HepG2 (cell line): ENCODE results near the gene UQCR10. TPM values are rescaled to one million over a fixed set of nuclear protein-coding genes. Genes with fewer than 3 reads are reported as not detected.

Experiments
- BRF2 ChIP-seq: sonication (generic); formaldehyde crosslinking; IDR thresholded peaks from 2 replicates; pipeline ENCODE4 v1.8.1; 2022; ENCODE audit warnings: mild to moderate bottlenecking, missing genetic modification reagents
- CBX2 ChIP-seq, 2 experiments: fragments of 200-600 bp in 1 of 2; sonication (generic); formaldehyde crosslinking in 1 of 2; IDR thresholded peaks; 2 replicates each; pipeline versions ENCODE4 v1.7.0 to v1.8.1; 2018 to 2022; ENCODE audit warnings: low read depth in 2 of 2, low read length in 1 of 2, mild to moderate bottlenecking in 1 of 2, missing genetic modification reagents in 1 of 2
- CC2D1A ChIP-seq: sonication (generic); formaldehyde crosslinking; IDR thresholded peaks from 2 replicates; pipeline ENCODE4 v1.8.1; 2023; ENCODE audit warnings: mild to moderate bottlenecking, missing genetic modification reagents
- CENPBD1 ChIP-seq: sonication (generic); formaldehyde crosslinking; IDR thresholded peaks from 2 replicates; pipeline ENCODE4 v1.8.0; 2022; ENCODE audit warnings: missing genetic modification reagents, low read depth, mild to moderate bottlenecking, borderline replicate concordance
- CTCF ChIP-seq: sonication (generic); formaldehyde crosslinking; IDR thresholded peaks from 2 replicates; pipeline ENCODE4 v1.5.0; 2020; ENCODE audit warnings: mild to moderate bottlenecking, missing genetic modification reagents, moderate library complexity
- DPF2 ChIP-seq: sonication (generic); formaldehyde crosslinking; IDR thresholded peaks from 2 replicates; pipeline ENCODE4 v1.4.0; 2020; ENCODE audit warnings: mild to moderate bottlenecking, low read depth, missing genetic modification reagents, borderline replicate concordance
- FOSL2 ChIP-seq: sonication (generic); formaldehyde crosslinking; IDR thresholded peaks from 2 replicates; pipeline ENCODE4 v1.4.0; 2020; ENCODE audit warnings: missing genetic modification reagents
- FOXA3 ChIP-seq: IDR thresholded peaks from 2 replicates; pipeline ENCODE4 v1.6.1; 2016; ENCODE audit warnings: missing genetic modification reagents, missing compliant biosample characterization
- GPN1 ChIP-seq: sonication (generic); formaldehyde crosslinking; IDR thresholded peaks from 2 replicates; pipeline ENCODE4 v1.5.1; 2020; ENCODE audit warnings: missing genetic modification reagents, borderline replicate concordance
- HMG20A ChIP-seq: IDR thresholded peaks from 2 replicates; pipeline ENCODE4 v1.6.1; 2016; ENCODE audit warnings: borderline replicate concordance
- IKZF4 ChIP-seq: sonication (generic); formaldehyde crosslinking; IDR thresholded peaks from 2 replicates; pipeline ENCODE4 v1.5.1; 2020; ENCODE audit warnings: borderline replicate concordance, mild to moderate bottlenecking, low read depth, missing genetic modification reagents; ENCODE audit errors: not compliant biosample characterization
- IRF1 ChIP-seq: sonication (generic); formaldehyde crosslinking; IDR thresholded peaks from 2 replicates; pipeline ENCODE4 v1.4.0; 2020; ENCODE audit warnings: low read depth, mild to moderate bottlenecking, missing genetic modification reagents
- KDM6A ChIP-seq: IDR thresholded peaks from 2 replicates; pipeline ENCODE4 v1.6.1; 2016; ENCODE audit warnings: low read depth
- MAZ ChIP-seq, 2 experiments: sonication (generic) in 1 of 2; formaldehyde crosslinking in 1 of 2; IDR thresholded peaks; 2 replicates each; pipeline versions ENCODE4 v1.5.0 to v1.6.1; 2012 to 2020; ENCODE audit warnings: low read depth in 2 of 2, mild to moderate bottlenecking in 2 of 2, borderline replicate concordance in 1 of 2, improper control_type of control experiment in 1 of 2, low read length in 1 of 2, missing genetic modification reagents in 1 of 2, moderate library complexity in 1 of 2
- NFYB ChIP-seq: sonication (generic); formaldehyde crosslinking; IDR thresholded peaks from 2 replicates; pipeline ENCODE4 v1.4.0; 2020; ENCODE audit warnings: missing genetic modification reagents
- NR1H2 ChIP-seq: sonication (generic); formaldehyde crosslinking; IDR thresholded peaks from 2 replicates; pipeline ENCODE4 v1.8.1; 2022; ENCODE audit warnings: low read depth, missing genetic modification reagents, borderline replicate concordance
- RFXAP ChIP-seq: sonication (generic); formaldehyde crosslinking; IDR thresholded peaks from 2 replicates; pipeline ENCODE4 v1.4.0; 2020; ENCODE audit warnings: missing genetic modification reagents, borderline replicate concordance
- SAP130 ChIP-seq: IDR thresholded peaks from 2 replicates; pipeline ENCODE4 v1.6.1; 2016; ENCODE audit warnings: low read depth
- TEAD3 ChIP-seq: optimal IDR thresholded peaks from 2 replicates; pipeline ENCODE3; 2016; ENCODE audit warnings: borderline replicate concordance
- YEATS4 ChIP-seq: sonication (generic); formaldehyde crosslinking; IDR thresholded peaks from 2 replicates; pipeline ENCODE4 v1.4.0; 2020; ENCODE audit warnings: missing genetic modification reagents, borderline replicate concordance
- ZFP62 ChIP-seq: sonication (generic); formaldehyde crosslinking; IDR thresholded peaks from 2 replicates; pipeline ENCODE4 v1.4.0; 2020; ENCODE audit warnings: missing genetic modification reagents
- ZNF550 ChIP-seq: sonication (generic); formaldehyde crosslinking; IDR thresholded peaks from 2 replicates; pipeline ENCODE4 v1.4.0; 2020; ENCODE audit warnings: mild to moderate bottlenecking, missing genetic modification reagents, borderline replicate concordance
- ZNF572 ChIP-seq: sonication (generic); formaldehyde crosslinking; IDR thresholded peaks from 2 replicates; pipeline ENCODE4 v1.5.1; 2020; ENCODE audit warnings: mild to moderate bottlenecking, missing genetic modification reagents
- ZNF577 ChIP-seq: sonication (generic); formaldehyde crosslinking; IDR thresholded peaks from 2 replicates; pipeline ENCODE4 v1.4.0; 2020; ENCODE audit warnings: mild to moderate bottlenecking, low read depth, missing genetic modification reagents, borderline replicate concordance
- ZNF614 ChIP-seq: IDR thresholded peaks from 2 replicates; pipeline ENCODE4 v1.6.1; 2018; ENCODE audit warnings: missing biosample characterization, missing genetic modification reagents, inconsistent platforms, borderline replicate concordance
- ZNF7 ChIP-seq: IDR thresholded peaks from 2 replicates; pipeline ENCODE4 v1.6.1; 2016; ENCODE audit warnings: missing biosample characterization, missing genetic modification reagents
- ZNF775 ChIP-seq: sonication (generic); formaldehyde crosslinking; IDR thresholded peaks from 2 replicates; pipeline ENCODE4 v1.4.0; 2020; ENCODE audit warnings: missing genetic modification reagents, mild to moderate bottlenecking, moderate library complexity, borderline replicate concordance
- ZNF777 ChIP-seq: sonication (generic); formaldehyde crosslinking; IDR thresholded peaks from 2 replicates; pipeline ENCODE4 v1.4.0; 2020; ENCODE audit warnings: missing genetic modification reagents
- polyA plus RNA-seq, 8 experiments: library from polyadenylated mRNA; depleted of rRNA in 3 of 8; stranded (reverse) in 7 of 8; unstranded in 1 of 8; fragments of >200 nt; fragmentation: Illumina TruSeq in 4 of 8; extraction: Trizol in 4 of 8; gene quantifications; 2 replicates each; pipeline versions ENCODE4 v1.2.1 to v1.2.3, GENCODE V29; 2011 to 2016; ENCODE audit warnings: low read depth in 4 of 8, missing spikeins in 1 of 8, mixed read lengths in 1 of 8; ENCODE audit not compliant: insufficient read depth in 1 of 8
- total RNA-seq, 5 experiments: library from RNA; depleted of rRNA; stranded (reverse); fragments of >200 nt; fragmentation: Illumina TruSeq; extraction: Trizol; gene quantifications; 2 replicates each; pipeline ENCODE4 v1.2.3, GENCODE V29; 2016; ENCODE audit warnings: low read depth in 1 of 5

UQCR10 gene
- total and polyA plus RNA-seq, 2 of the 13 experiments (the other 11 are each of a cell fraction or from before 2014, with no cell fraction given), result 225 to 232 TPM

- peak; percentile 74 for TF ChIP-seq SAP130 (CRISPR knock-in tag)
- no peak for TF ChIP-seq CBX2 (IDR thresholded peaks at IDR 0.05; ENCODE audit: low read depth, low read length)
- TF ChIP-seq CBX2 (CRISPR knock-in tag; IDR thresholded peaks at IDR 0.05; ENCODE audit: low read depth), result no peak
- TF ChIP-seq FOSL2 (CRISPR knock-in tag), result peak; percentile 96
- TF ChIP-seq ZNF775 (CRISPR knock-in tag), result no peak
- no peak for TF ChIP-seq ZNF7 (CRISPR knock-in tag)
- TF ChIP-seq RFXAP (CRISPR knock-in tag), result no peak
- TF ChIP-seq ZFP62 (CRISPR knock-in tag), result no peak
- 0 out of 2 replicates have a peak, but pooled peaks have one; percentile 26 for TF ChIP-seq CTCF (CRISPR knock-in tag)
- no peak; the same call in 1 of the 2 replicates for TF ChIP-seq FOXA3 (CRISPR knock-in tag)
- peak; percentile 61; the same call in 1 of the 2 replicates for TF ChIP-seq DPF2 (CRISPR knock-in tag)
- TF ChIP-seq HMG20A (CRISPR knock-in tag), result 0 out of 2 replicates have a peak, but pooled peaks have one; percentile 24
- no peak for TF ChIP-seq NFYB
- no peak for TF ChIP-seq GPN1 (CRISPR knock-in tag)
- no peak for TF ChIP-seq CC2D1A (CRISPR knock-in tag)
- TF ChIP-seq YEATS4, result peak; percentile 44; the same call in 1 of the 2 replicates
- TF ChIP-seq CENPBD1, result no peak
- TF ChIP-seq BRF2 (CRISPR knock-in tag), result no peak
- no peak for TF ChIP-seq ZNF572 (CRISPR knock-in tag)
- TF ChIP-seq IKZF4, result no peak
- no peak for TF ChIP-seq ZNF777 (CRISPR knock-in tag)
- TF ChIP-seq NR1H2 (CRISPR knock-in tag), result no peak
- no peak for TF ChIP-seq KDM6A (CRISPR knock-in tag)
- no peak for TF ChIP-seq MAZ (IDR thresholded peaks at IDR 0.05; ENCODE audit: borderline replicate concordance, low read depth, low read length)
- no peak for TF ChIP-seq MAZ (CRISPR knock-in tag; IDR thresholded peaks at IDR 0.05; ENCODE audit: low read depth)
- TF ChIP-seq ZNF614 (CRISPR knock-in tag), result peak; percentile 58; the same call in 1 of the 2 replicates
- no peak for TF ChIP-seq ZNF550 (CRISPR knock-in tag)
- no peak for TF ChIP-seq ZNF577
- no peak for TF ChIP-seq TEAD3 (CRISPR knock-in tag)
- no peak for TF ChIP-seq IRF1 (CRISPR knock-in tag)
These were observed 32.1 kb downstream of the UQCR10 start (continued) for GRCh38 chr22:29799217-29799680.
